WTC11 (cell line): ENCODE data around the gene GPHA2. TPM values are rescaled to one million over a fixed set of nuclear protein-coding genes. Genes with fewer than 3 reads are reported as not detected.
A peak's percentile ranks its signal among the peaks of the same experiment; 100 is the strongest.

ENCODE experiments used
- ATAC-seq: fragments of 200-7000 bp; cut with Tn5 transposase; 2 replicates; pipeline ENCODE4 v1.10.0; 2021; ENCODE audit warnings: mild to moderate bottlenecking, moderate library complexity
- CTCF ChIA-PET: fragments of 300-600 bp; sonication (Branson Sonifier 250); formaldehyde crosslinking; loops from one replicate; lab custom pipeline; 2021; ENCODE audit warnings: antibody characterized with exemption; lab: Charles Lee
- POLR2A ChIA-PET: fragments of 350-600 bp; sonication (Branson Sonifier 250); formaldehyde crosslinking; loops from one replicate; lab custom pipeline; 2021; ENCODE audit warnings: antibody characterized with exemption; lab: Charles Lee
- DNase-seq: peaks from one replicate; pipeline ENCODE4 v3.0.0; 2021; ENCODE audit warnings: low spot score
- H3K27ac Mint-ChIP-seq: 2 replicates; pipeline ENCODE4 v1.8.0; 2021; ENCODE audit warnings: mixed read lengths
- H3K27me3 Mint-ChIP-seq: 2 replicates; pipeline ENCODE4 v1.8.0; 2021; ENCODE audit warnings: low read depth, mild to moderate bottlenecking, moderate library complexity, mixed read lengths
- H3K36me3 Mint-ChIP-seq: 2 replicates; pipeline ENCODE4 v1.8.0; 2021; ENCODE audit warnings: mixed read lengths
- H3K4me1 Mint-ChIP-seq: 2 replicates; pipeline ENCODE4 v1.8.0; 2022; ENCODE audit warnings: mixed read lengths
- H3K4me3 Mint-ChIP-seq: 2 replicates; pipeline ENCODE4 v1.8.0; 2021; ENCODE audit warnings: mild to moderate bottlenecking, moderate library complexity, mixed read lengths
- H3K9me3 Mint-ChIP-seq: 2 replicates; pipeline ENCODE4 v1.8.0; 2021; ENCODE audit warnings: mixed read lengths
- CBFB ChIP-seq: sonication (generic); formaldehyde crosslinking; IDR thresholded peaks from 2 replicates; pipeline ENCODE4 v1.8.1; 2022; ENCODE audit warnings: mild to moderate bottlenecking, low read depth, missing genetic modification reagents
- CREB1 ChIP-seq: sonication (generic); formaldehyde crosslinking; IDR thresholded peaks from 2 replicates; pipeline ENCODE4 v1.8.0; 2023; ENCODE audit warnings: mild to moderate bottlenecking, missing genetic modification reagents
- ETV6 ChIP-seq: sonication (generic); formaldehyde crosslinking; IDR thresholded peaks from 2 replicates; pipeline ENCODE4 v1.8.1; 2022; ENCODE audit warnings: mild to moderate bottlenecking, missing genetic modification reagents
- ZBTB21 ChIP-seq: sonication (generic); formaldehyde crosslinking; IDR thresholded peaks from 2 replicates; pipeline ENCODE4 v1.8.1; 2023; ENCODE audit warnings: mild to moderate bottlenecking, missing genetic modification reagents, borderline replicate concordance
- ZNF121 ChIP-seq: sonication (generic); formaldehyde crosslinking; IDR thresholded peaks from 2 replicates; pipeline ENCODE4 v1.8.0; 2023; ENCODE audit warnings: missing genetic modification reagents
- ZNF396 ChIP-seq: fragments of 250-450 bp; sonication (Bioruptor Pico); IDR thresholded peaks from 2 replicates; pipeline ENCODE4 v1.8.0; 2021; ENCODE audit warnings: mild to moderate bottlenecking, moderate library complexity, borderline replicate concordance
- total RNA-seq: library from RNA; stranded (reverse); gene quantifications from 3 replicates; pipeline ENCODE4 v1.2.3, GENCODE V29; 2021
- TF ChIP-seq, protein P1 (sequence below): sonication (generic); formaldehyde crosslinking; IDR thresholded peaks from 2 replicates; pipeline ENCODE4 v1.8.1; 2023; ENCODE audit warnings: mild to moderate bottlenecking, missing genetic modification reagents
- TF ChIP-seq, protein P2 (sequence below): sonication (generic); formaldehyde crosslinking; IDR thresholded peaks from 2 replicates; pipeline ENCODE4 v1.8.0; 2023; ENCODE audit warnings: missing genetic modification reagents, mild to moderate bottlenecking, borderline replicate concordance
- TF ChIP-seq, protein P3 (sequence below): fragments of 250-450 bp; sonication (Bioruptor Pico); IDR thresholded peaks from 2 replicates; pipeline ENCODE4 v2.1.2; 2022; ENCODE audit warnings: mild to moderate bottlenecking, moderate library complexity
- TF ChIP-seq, protein P4 (sequence below): sonication (generic); formaldehyde crosslinking; conservative IDR thresholded peaks from 2 replicates; pipeline ENCODE4 v1.8.1; 2022; ENCODE audit warnings: mild to moderate bottlenecking, missing genetic modification reagents
- TF ChIP-seq, protein P5 (sequence below): sonication (generic); formaldehyde crosslinking; IDR thresholded peaks from 2 replicates; pipeline ENCODE4 v1.8.1; 2022; ENCODE audit warnings: mild to moderate bottlenecking, moderate library complexity, missing genetic modification reagents

GPHA2 gene
- total RNA-seq, 1 experiment from 2014 or later, result 1.6 TPM

DNA sequence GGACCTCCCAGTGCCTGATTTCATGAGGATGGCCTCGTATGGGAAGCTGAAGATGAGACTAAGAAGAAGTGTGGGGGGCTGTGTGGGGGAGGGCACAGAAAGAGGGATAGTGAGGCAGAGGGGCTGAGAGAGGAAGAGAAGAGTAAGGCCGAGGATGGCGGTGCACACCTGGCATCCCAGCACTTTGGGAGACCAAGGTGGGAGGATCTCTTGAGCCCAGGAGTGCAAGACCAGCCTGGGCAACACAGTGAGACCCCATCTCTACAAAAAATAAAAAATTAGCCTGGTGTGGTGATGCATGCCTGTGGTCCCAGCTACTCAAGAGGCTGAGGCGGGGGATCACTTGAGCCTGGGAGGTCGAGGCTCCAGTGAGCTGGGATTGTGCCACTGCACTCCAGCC is 43.8 kb downstream of the GPHA2 start:
- no peak for ATAC-seq
- H3K36me3 Mint-ChIP-seq, result no peaks in the 10 kb centered on the region
- H3K27ac Mint-ChIP-seq, result peak overlapping the region; percentile 20; the same call in 1 of the 2 replicates
- H3K4me3 Mint-ChIP-seq, result no peak overlapping the region
- ChIA-PET POLR2A (no interaction called here), CTCF (interaction anchor here (1.0 to 22.9 kb wide), 3 partner anchors 17 to 104 kb away, joined by 3 to 372 read pairs (median 6); partner anchors contain the start of gene CDC42BPG)
- no peak for DNase-seq
- H3K27me3 Mint-ChIP-seq, result no peaks in the 10 kb centered on the region
- H3K9me3 Mint-ChIP-seq, result no peaks in the 10 kb centered on the region
- TF ChIP-seq, protein P1, sequence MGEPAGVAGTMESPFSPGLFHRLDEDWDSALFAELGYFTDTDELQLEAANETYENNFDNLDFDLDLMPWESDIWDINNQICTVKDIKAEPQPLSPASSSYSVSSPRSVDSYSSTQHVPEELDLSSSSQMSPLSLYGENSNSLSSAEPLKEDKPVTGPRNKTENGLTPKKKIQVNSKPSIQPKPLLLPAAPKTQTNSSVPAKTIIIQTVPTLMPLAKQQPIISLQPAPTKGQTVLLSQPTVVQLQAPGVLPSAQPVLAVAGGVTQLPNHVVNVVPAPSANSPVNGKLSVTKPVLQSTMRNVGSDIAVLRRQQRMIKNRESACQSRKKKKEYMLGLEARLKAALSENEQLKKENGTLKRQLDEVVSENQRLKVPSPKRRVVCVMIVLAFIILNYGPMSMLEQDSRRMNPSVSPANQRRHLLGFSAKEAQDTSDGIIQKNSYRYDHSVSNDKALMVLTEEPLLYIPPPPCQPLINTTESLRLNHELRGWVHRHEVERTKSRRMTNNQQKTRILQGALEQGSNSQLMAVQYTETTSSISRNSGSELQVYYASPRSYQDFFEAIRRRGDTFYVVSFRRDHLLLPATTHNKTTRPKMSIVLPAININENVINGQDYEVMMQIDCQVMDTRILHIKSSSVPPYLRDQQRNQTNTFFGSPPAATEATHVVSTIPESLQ (CRISPR knock-in tag), result no peak
- 0 out of 2 replicates have a peak, but pooled peaks have one; percentile 26 for TF ChIP-seq ZNF121 (CRISPR knock-in tag)
- peaks cover 17% of the 10 kb centered on the region for H3K4me1 Mint-ChIP-seq

DNA sequence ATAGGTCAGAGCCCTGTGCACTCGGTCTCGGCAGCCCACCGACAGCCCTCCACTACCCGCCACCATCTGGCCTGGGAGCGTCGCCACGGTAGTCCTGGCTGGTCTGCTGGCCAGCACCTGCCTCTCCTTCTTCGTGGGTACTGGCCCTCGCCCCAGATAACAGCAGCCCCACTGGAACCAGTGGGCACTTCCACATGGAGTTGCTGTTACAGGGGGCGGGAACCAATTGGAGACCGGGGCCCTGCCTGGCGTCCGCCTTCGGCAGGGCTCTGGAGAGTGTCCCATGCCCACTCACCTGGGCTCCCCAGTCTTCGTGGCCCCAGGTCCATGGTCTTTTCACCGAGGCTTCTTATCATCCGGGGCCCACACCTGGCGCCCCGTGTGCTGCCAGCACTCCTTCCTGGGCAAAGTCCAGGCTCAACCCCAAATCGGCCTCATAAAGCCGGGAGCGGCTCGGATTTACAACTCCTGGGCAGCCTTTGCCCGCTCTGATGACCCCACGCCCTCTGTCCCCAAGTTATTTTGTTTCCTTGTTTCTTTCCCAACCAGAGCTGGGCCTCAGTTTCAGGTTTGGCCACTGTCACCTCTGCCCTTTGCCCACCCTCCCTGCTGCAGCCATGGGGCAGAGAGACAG is 44.4 kb downstream of the GPHA2 start:
- CTCF ChIA-PET, result interaction anchor here (1.5 to 22.9 kb wide), 3 partner anchors 14 to 44 kb away, joined by 3 to 372 read pairs (median 104); partner anchors contain the start of genes CDC42BPG and EHD1
- Mint-ChIP-seq H3K4me3 (no peak overlapping the region), H3K27me3 (no peaks in the 10 kb centered on the region), H3K9me3 (no peaks in the 10 kb centered on the region), H3K36me3 (no peaks in the 10 kb centered on the region), H3K27ac (no peak overlapping the region), H3K4me1 (peaks cover 17% of the 10 kb centered on the region)
- no peak for TF ChIP-seq CBFB (CRISPR knock-in tag)
- TF ChIP-seq CREB1 (CRISPR knock-in tag), result no peak
- TF ChIP-seq ETV6 (CRISPR knock-in tag), result no peak
- TF ChIP-seq, protein P2, sequence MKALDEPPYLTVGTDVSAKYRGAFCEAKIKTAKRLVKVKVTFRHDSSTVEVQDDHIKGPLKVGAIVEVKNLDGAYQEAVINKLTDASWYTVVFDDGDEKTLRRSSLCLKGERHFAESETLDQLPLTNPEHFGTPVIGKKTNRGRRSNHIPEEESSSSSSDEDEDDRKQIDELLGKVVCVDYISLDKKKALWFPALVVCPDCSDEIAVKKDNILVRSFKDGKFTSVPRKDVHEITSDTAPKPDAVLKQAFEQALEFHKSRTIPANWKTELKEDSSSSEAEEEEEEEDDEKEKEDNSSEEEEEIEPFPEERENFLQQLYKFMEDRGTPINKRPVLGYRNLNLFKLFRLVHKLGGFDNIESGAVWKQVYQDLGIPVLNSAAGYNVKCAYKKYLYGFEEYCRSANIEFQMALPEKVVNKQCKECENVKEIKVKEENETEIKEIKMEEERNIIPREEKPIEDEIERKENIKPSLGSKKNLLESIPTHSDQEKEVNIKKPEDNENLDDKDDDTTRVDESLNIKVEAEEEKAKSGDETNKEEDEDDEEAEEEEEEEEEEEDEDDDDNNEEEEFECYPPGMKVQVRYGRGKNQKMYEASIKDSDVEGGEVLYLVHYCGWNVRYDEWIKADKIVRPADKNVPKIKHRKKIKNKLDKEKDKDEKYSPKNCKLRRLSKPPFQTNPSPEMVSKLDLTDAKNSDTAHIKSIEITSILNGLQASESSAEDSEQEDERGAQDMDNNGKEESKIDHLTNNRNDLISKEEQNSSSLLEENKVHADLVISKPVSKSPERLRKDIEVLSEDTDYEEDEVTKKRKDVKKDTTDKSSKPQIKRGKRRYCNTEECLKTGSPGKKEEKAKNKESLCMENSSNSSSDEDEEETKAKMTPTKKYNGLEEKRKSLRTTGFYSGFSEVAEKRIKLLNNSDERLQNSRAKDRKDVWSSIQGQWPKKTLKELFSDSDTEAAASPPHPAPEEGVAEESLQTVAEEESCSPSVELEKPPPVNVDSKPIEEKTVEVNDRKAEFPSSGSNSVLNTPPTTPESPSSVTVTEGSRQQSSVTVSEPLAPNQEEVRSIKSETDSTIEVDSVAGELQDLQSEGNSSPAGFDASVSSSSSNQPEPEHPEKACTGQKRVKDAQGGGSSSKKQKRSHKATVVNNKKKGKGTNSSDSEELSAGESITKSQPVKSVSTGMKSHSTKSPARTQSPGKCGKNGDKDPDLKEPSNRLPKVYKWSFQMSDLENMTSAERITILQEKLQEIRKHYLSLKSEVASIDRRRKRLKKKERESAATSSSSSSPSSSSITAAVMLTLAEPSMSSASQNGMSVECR (CRISPR knock-in tag), result no peak
- TF ChIP-seq, protein P1 (CRISPR knock-in tag), result no peak
- TF ChIP-seq, protein P3, sequence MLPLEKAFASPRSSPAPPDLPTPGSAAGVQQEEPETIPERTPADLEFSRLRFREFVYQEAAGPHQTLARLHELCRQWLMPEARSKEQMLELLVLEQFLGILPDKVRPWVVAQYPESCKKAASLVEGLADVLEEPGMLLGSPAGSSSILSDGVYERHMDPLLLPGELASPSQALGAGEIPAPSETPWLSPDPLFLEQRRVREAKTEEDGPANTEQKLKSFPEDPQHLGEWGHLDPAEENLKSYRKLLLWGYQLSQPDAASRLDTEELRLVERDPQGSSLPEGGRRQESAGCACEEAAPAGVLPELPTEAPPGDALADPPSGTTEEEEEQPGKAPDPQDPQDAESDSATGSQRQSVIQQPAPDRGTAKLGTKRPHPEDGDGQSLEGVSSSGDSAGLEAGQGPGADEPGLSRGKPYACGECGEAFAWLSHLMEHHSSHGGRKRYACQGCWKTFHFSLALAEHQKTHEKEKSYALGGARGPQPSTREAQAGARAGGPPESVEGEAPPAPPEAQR (CRISPR knock-in tag), result no peak
- no peak for TF ChIP-seq ZBTB21
- TF ChIP-seq ZNF396 (CRISPR knock-in tag), result no peak
- TF ChIP-seq, protein P4, sequence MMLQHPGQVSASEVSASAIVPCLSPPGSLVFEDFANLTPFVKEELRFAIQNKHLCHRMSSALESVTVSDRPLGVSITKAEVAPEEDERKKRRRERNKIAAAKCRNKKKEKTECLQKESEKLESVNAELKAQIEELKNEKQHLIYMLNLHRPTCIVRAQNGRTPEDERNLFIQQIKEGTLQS (CRISPR knock-in tag), result no peak
- TF ChIP-seq, protein P5, sequence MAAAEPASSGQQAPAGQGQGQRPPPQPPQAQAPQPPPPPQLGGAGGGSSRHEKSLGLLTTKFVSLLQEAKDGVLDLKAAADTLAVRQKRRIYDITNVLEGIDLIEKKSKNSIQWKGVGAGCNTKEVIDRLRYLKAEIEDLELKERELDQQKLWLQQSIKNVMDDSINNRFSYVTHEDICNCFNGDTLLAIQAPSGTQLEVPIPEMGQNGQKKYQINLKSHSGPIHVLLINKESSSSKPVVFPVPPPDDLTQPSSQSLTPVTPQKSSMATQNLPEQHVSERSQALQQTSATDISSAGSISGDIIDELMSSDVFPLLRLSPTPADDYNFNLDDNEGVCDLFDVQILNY, result no peak
- DNase-seq (no peak), ATAC-seq (no peak)
- POLR2A ChIA-PET, result no interaction called here
